K562 (cell line): ENCODE data around the gene HLA-DOA. TPM values are rescaled to one million over a fixed set of nuclear protein-coding genes. Genes with fewer than 3 reads are reported as not detected.

ENCODE experiments used
- ATAC-seq: fragments of 200-7000 bp; cut with Tn5 transposase; 3 replicates; pipeline ENCODE4 v1.9.1; 2020; ENCODE audit warnings: moderate library complexity
- BruUV-seq: library from RNA; stranded (reverse); fragments of 400-500 nt; replicated peaks from 2 replicates; lab custom pipeline; 2021; lab: Mats Ljungman, UMichigan
- CTCF ChIA-PET: fragments of 300-600 bp; formaldehyde crosslinking; extraction: SDS; loops from one replicate; lab custom pipeline; 2021; ENCODE audit warnings: low intra/inter-chr PET ratio; lab: Yijun Ruan, JAX
- POLR2A ChIA-PET: fragments of 300-600, 350-650 bp; sonication (Branson Sonifier 250); formaldehyde crosslinking; extraction: SDS; loops from one replicate; lab custom pipeline; 2021; ENCODE audit warnings: antibody characterized with exemption, inconsistent platforms; lab: Yijun Ruan, JAX
- DNase-seq, 4 experiments: peaks; one replicate each; pipeline versions ENCODE4 v3.0.0 to v3.0.0-alpha.2; 2011 to 2018; ENCODE audit warnings: low spot score in 3 of 4, mixed read lengths in 3 of 4; ENCODE audit errors: extremely low read depth in 1 of 4
- FAIRE-seq: peaks from 2 replicates; lab custom pipeline; 2011; peaks lifted over from hg19 to GRCh38; lab: Jason Lieb, UNC
- H2AFZ ChIP-seq: 2 replicates; pipeline ENCODE4 v1.6.0; 2011; ENCODE audit warnings: low read depth, low read length, control low read depth, inconsistent platforms
- H3K27ac ChIP-seq: fragments of 200-600 bp; 3 replicates; pipeline ENCODE4 v1.8.0; 2011; ENCODE audit warnings: low read depth, mild to moderate bottlenecking, control low read depth, inconsistent platforms, low read length, moderate library complexity, mixed read lengths; ENCODE audit errors: extremely low read depth
- H3K27me3 ChIP-seq, 2 experiments: fragments of 300-600 bp in 1 of 2; 2 replicates in 1 of 2; 3 replicates in 1 of 2; pipeline versions ENCODE4 v1.6.0 to v1.8.0; 2011; ENCODE audit warnings: inconsistent platforms in 2 of 2, low read length in 2 of 2, mild to moderate bottlenecking in 1 of 2, mixed read lengths in 1 of 2, moderate library complexity in 1 of 2; ENCODE audit not compliant: control insufficient read depth in 2 of 2, insufficient read depth in 2 of 2
- H3K36me3 ChIP-seq: fragments of 300-600 bp; 3 replicates; pipeline ENCODE4 v1.8.0; 2011; ENCODE audit warnings: mild to moderate bottlenecking, low read length, inconsistent platforms; ENCODE audit not compliant: control insufficient read depth, insufficient read depth
- H3K4me1 ChIP-seq, 2 experiments: fragments of 200-600 bp in 1 of 2; replicated peaks in 1 of 2; 2 replicates in 1 of 2; 3 replicates in 1 of 2; pipeline versions ENCODE4 v1.5.1 to v1.8.0; 2011; ENCODE audit warnings: inconsistent platforms in 2 of 2, low read length in 2 of 2, mild to moderate bottlenecking in 1 of 2, mixed read lengths in 1 of 2, moderate library complexity in 1 of 2; ENCODE audit not compliant: control insufficient read depth in 2 of 2, insufficient read depth in 2 of 2
- H3K4me2 ChIP-seq: 2 replicates; pipeline ENCODE4 v1.6.1; 2011; ENCODE audit warnings: low read length, control low read depth, inconsistent platforms, mixed read lengths; ENCODE audit not compliant: insufficient read depth
- H3K4me3 ChIP-seq: fragments of 200-600 bp; sonication (generic), shearing (Covaris generic); 2 replicates; pipeline ENCODE4 v1.5.1; 2016; ENCODE audit warnings: control low read depth, inconsistent platforms
- H3K79me2 ChIP-seq: fragments of 200-600 bp; 3 replicates; pipeline ENCODE4 v1.8.0; 2011; ENCODE audit warnings: low read length, inconsistent platforms; ENCODE audit not compliant: control insufficient read depth, insufficient read depth
- H3K9ac ChIP-seq, 2 experiments: 2 replicates each; pipeline versions ENCODE4 v1.6.0 to v1.6.1; 2011; ENCODE audit warnings: low read depth in 2 of 2, low read length in 2 of 2, control low read depth in 1 of 2, inconsistent platforms in 1 of 2, mild to moderate bottlenecking in 1 of 2, mixed read lengths in 1 of 2; ENCODE audit not compliant: insufficient read depth in 1 of 2
- H3K9me1 ChIP-seq: one replicate; pipeline ENCODE4 v1.6.0; 2011; ENCODE audit warnings: inconsistent platforms, mild to moderate bottlenecking, low read length, moderate library complexity; ENCODE audit not compliant: control insufficient read depth, insufficient read depth
- H3K9me3 ChIP-seq: replicated peaks from 2 replicates; pipeline ENCODE4 v1.5.1; 2011; ENCODE audit warnings: low read depth, low read length, inconsistent platforms; ENCODE audit not compliant: control insufficient read depth, insufficient read depth
- H4K20me1 ChIP-seq: replicated peaks from 2 replicates; pipeline ENCODE4 v1.6.1; 2011; ENCODE audit warnings: low read length, inconsistent platforms, mixed read lengths; ENCODE audit not compliant: control insufficient read depth, insufficient read depth
- FIP1L1 ChIP-seq: fragments of 200-400 bp; formaldehyde crosslinking; IDR thresholded peaks from 2 replicates; pipeline ENCODE4 v1.6.1; 2018; ENCODE audit warnings: mild to moderate bottlenecking, low read depth, low read length; ENCODE audit not compliant: poor library complexity, severe bottlenecking
- KAT8 ChIP-seq: fragments of 450-650 bp; IDR thresholded peaks from 2 replicates; pipeline ENCODE4 v1.6.1; 2016; ENCODE audit warnings: low read depth, mild to moderate bottlenecking
- MECOM ChIP-seq: fragments of 250-450 bp; sonication (Bioruptor Pico); IDR thresholded peaks from 2 replicates; pipeline ENCODE4 v1.8.0; 2022; ENCODE audit warnings: inconsistent platforms
- PHF8 ChIP-seq: fragments of 200-600 bp; sonication (generic); IDR thresholded peaks from 2 replicates; pipeline ENCODE4 v1.6.1; 2012; ENCODE audit warnings: mixed run types, mild to moderate bottlenecking, inconsistent platforms, low read length, moderate library complexity, borderline replicate concordance
- POLR2AphosphoS2 ChIP-seq: IDR thresholded peaks from 2 replicates; pipeline ENCODE4 v1.6.1; 2012; ENCODE audit warnings: low read length, improper control_type of control experiment
- RBM17 ChIP-seq: fragments of 200-400 bp; formaldehyde crosslinking; IDR thresholded peaks from 2 replicates; pipeline ENCODE4 v1.6.1; 2017; ENCODE audit warnings: low read depth, mild to moderate bottlenecking, low read length, borderline replicate concordance
- TAF7 ChIP-seq: fragments of 450-650 bp; IDR thresholded peaks from 2 replicates; pipeline ENCODE4 v1.6.1; 2016; ENCODE audit warnings: missing genetic modification characterization, missing compliant biosample characterization
- ZBTB7A ChIP-seq: IDR thresholded peaks from 2 replicates; pipeline ENCODE4 v1.6.1; 2011; ENCODE audit warnings: low read depth, mild to moderate bottlenecking, low read length, moderate library complexity, borderline replicate concordance; ENCODE audit not compliant: control insufficient read depth
- ZNF134 ChIP-seq: fragments of 250-450 bp; sonication (Bioruptor Pico); conservative IDR thresholded peaks from 2 replicates; pipeline ENCODE4 v1.4.0; 2020
- ZNF239 ChIP-seq: fragments of 250-450 bp; sonication (Bioruptor Pico); IDR thresholded peaks from 2 replicates; pipeline ENCODE4 v1.4.0; 2020; ENCODE audit warnings: mild to moderate bottlenecking
- ZNF3 ChIP-seq: fragments of 250-450 bp; sonication (Bioruptor Pico); IDR thresholded peaks from 2 replicates; pipeline ENCODE4 v1.5.0; 2021; ENCODE audit warnings: mild to moderate bottlenecking, moderate library complexity
- ZNF668 ChIP-seq: fragments of 250-450 bp; sonication (Bioruptor Pico); IDR thresholded peaks from 2 replicates; pipeline ENCODE4 v1.8.0; 2022; ENCODE audit warnings: mild to moderate bottlenecking, inconsistent platforms
- ZNF830 ChIP-seq: fragments of 250-450 bp; sonication (Bioruptor Pico); IDR thresholded peaks from 2 replicates; pipeline ENCODE4 v1.5.0; 2021; ENCODE audit warnings: mild to moderate bottlenecking
- WGBS: fragments of 100-300 bp; shearing (Covaris generic); methylation state at CpG from one replicate; pipeline ENCODE4 v1.1.6; 2016; ENCODE audit warnings: low coverage, mixed read lengths; ENCODE audit not compliant: insufficient coverage; ENCODE audit errors: missing lambda C conversion rate; 5-methylcytosine and 5-hydroxymethylcytosine counted together
- in situ Hi-C: fragments of 300-500 bp; cut with MboI; formaldehyde crosslinking; loops from 4 replicates; pipeline ENCODE4 v1.15.0; 2018; ENCODE audit warnings: inconsistent platforms, mixed read lengths
- intact Hi-C: fragments of 100-400 bp; cut with micrococcal nuclease; formaldehyde crosslinking; loops from 2 replicates; pipeline ENCODE4 v1.14.2; 2022
- polyA plus RNA-seq, 8 experiments: library from polyadenylated mRNA; depleted of rRNA in 4 of 8; stranded (reverse) in 5 of 8; unstranded in 3 of 8; fragments of >200 nt; fragmentation: Nextera tagmentation in 2 of 8; fragmentation: Illumina TruSeq in 1 of 8; extraction: Ambion mirVana in 2 of 8; extraction: Trizol in 1 of 8; gene quantifications; 2 replicates each; pipeline versions ENCODE4 v1.2.1 to v1.2.3, GENCODE V29; 2011 to 2014; ENCODE audit warnings: inconsistent platforms in 1 of 8, missing spikeins in 1 of 8
- total RNA-seq, 7 experiments: library from RNA; depleted of rRNA in 6 of 7; stranded (reverse); fragments of >200 nt in 6 of 7; fragmentation: Illumina TruSeq in 2 of 7; extraction: Trizol in 2 of 7; gene quantifications; 2 replicates each; pipeline versions ENCODE4 v1.2.1 to v1.2.3, GENCODE V29; 2011 to 2021; ENCODE audit warnings: low replicate concordance in 1 of 7
- TF ChIP-seq, protein P1 (sequence below), 2 experiments: fragments of 450-650 bp in 1 of 2; sonication (generic) in 1 of 2; formaldehyde crosslinking in 1 of 2; IDR thresholded peaks in 1 of 2; conservative IDR thresholded peaks in 1 of 2; 2 replicates each; pipeline versions ENCODE4 v1.6.1 to v1.8.1; 2016 to 2023; ENCODE audit warnings: mild to moderate bottlenecking in 2 of 2, moderate library complexity in 2 of 2, inconsistent platforms in 1 of 2, missing genetic modification reagents in 1 of 2

Gene HLA-DOA
- total and polyA plus RNA-seq, 9 of the 15 experiments (the other 6 are each of a cell fraction or from before 2014, with no cell fraction given), result 0.07 TPM; not detected in 8

DNA sequence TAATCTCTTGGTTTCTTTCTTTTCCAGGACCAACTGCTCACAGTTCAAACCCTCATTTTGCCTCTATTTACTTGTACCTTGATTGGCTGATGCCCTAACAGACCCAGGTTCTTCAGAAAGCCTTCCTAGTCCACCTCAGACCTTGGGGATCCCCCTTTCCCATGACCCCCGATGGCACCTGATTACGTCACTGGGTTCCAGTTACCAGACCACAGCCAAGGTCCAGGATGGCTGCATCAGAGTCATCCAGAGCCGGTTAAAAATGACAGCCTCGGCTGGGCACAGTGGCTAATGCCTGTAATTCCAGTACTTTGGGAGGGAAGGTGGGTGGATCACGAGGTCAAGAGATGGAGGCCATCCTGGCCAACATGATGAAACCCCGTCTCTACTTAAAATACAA lies 4.5 kb downstream of the HLA-DOA start:
- DNase-seq (peak in 1 of 4 experiments; percentile 2), ATAC-seq (no peak), FAIRE-seq (no peak)
- Histone ChIP-seq H3K36me3 (no peaks in the 10 kb centered on the region), H3K9ac (no peak overlapping the region), H3K4me3 (no peak overlapping the region), H3K4me1 (no peaks in the 10 kb centered on the region), H2AFZ (no peak overlapping the region), H3K4me2 (no peak overlapping the region), H4K20me1 (no peaks in the 10 kb centered on the region)
- 3% methylated on average over 6 of the region's 6 CpGs for WGBS
- intact Hi-C loops, result no loop called here
- TF ChIP-seq, protein P1, sequence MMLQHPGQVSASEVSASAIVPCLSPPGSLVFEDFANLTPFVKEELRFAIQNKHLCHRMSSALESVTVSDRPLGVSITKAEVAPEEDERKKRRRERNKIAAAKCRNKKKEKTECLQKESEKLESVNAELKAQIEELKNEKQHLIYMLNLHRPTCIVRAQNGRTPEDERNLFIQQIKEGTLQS (IDR thresholded peaks at IDR 0.05), result peak; percentile 20; the same call in 1 of the 2 replicates
- TF ChIP-seq, protein P1 (CRISPR knock-in tag; conservative IDR thresholded peaks at IDR 0.05), result no peak
- no peak for TF ChIP-seq ZNF830 (CRISPR knock-in tag)
- TF ChIP-seq, all 486 proteins: peak for 1
- CTCF ChIA-PET, result no interaction called here
- Histone ChIP-seq H3K9me3 (no peaks in the 10 kb centered on the region), H3K9me1 (no peaks in the 10 kb centered on the region), H3K79me2 (no peaks in the 10 kb centered on the region), H3K27me3 (peaks cover 35 to 63% of the 10 kb centered on the region in 2 experiments), H3K27ac (no peak overlapping the region)
- POLR2A ChIA-PET, result interaction anchor here (0.6 kb wide), 1 partner anchor 112 kb away, joined by 3 read pairs; no protein-coding TSS in a partner anchor
- in situ Hi-C loops, result no loop called here
- BruUV-seq, result no TSS peak

DNA sequence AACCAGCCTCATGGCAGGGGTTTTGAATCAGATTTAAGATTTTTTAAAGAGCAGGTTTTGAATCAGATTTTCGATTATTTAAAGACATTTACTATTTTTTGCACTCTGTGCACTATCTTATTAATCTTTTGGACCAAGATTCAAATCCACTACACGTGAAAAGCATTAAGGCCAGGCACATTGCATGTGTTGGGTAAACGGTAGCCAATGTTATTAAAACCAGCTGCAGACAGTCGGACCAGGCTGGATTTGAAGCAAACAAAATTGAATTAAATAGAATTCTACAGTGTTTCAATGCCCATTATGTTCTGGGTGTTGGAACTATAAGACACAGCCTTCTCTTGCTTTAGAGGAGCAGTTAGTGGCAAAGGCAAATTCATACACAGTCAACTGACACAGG lies 7.7 kb downstream of the HLA-DOA start:
- in situ Hi-C loops, result no loop called here
- Histone ChIP-seq H3K9me1 (no peaks in the 10 kb centered on the region), H3K27me3 (peaks cover 17 to 33% of the 10 kb centered on the region in 2 experiments), H4K20me1 (no peaks in the 10 kb centered on the region), H3K4me2 (no peak overlapping the region), H3K4me3 (no peak overlapping the region), H3K9ac (no peak overlapping the region), H3K36me3 (no peaks in the 10 kb centered on the region), H3K27ac (no peak overlapping the region), H3K9me3 (no peaks in the 10 kb centered on the region), H2AFZ (no peak overlapping the region), H3K79me2 (no peaks in the 10 kb centered on the region), H3K4me1 (no peaks in the 10 kb centered on the region)
- DNase-seq, result peak in 1 of 4 experiments; percentile 0
- POLR2A ChIA-PET, result interaction anchor here (0.7 to 2.6 kb wide), 3 partner anchors 17 to 105 kb away, joined by 3 to 14 read pairs (median 4); no protein-coding TSS in a partner anchor
- no peak for ATAC-seq
- intact Hi-C loops, result no loop called here
- 1% methylated on average over 4 of the region's 4 CpGs for WGBS
- CTCF ChIA-PET, result no interaction called here
- no peak for FAIRE-seq
- BruUV-seq, result no TSS peak
- TF ChIP-seq FIP1L1 (no peak), ZNF3 (CRISPR knock-in tag) (no peak), POLR2AphosphoS2 (no peak), TAF7 (tag) (no peak), ZNF134 (CRISPR knock-in tag) (no peak), MECOM (CRISPR knock-in tag) (no peak), ZNF668 (CRISPR knock-in tag) (no peak), RBM17 (no peak), KAT8 (no peak), PHF8 (no peak), ZNF239 (no peak), ZBTB7A (no peak)
